Stimulated activated CD4-positive, alpha-beta T cell treated with anti-CD3 and anti-CD28 coated beads, TNF-alpha, amount 100 ng/mL, for 1 hour (primary cell): ENCODE measurements around the gene AGAP5.
"Not testable (repeated sequence)": the region's sequence is repeated elsewhere in the genome, so short reads cannot be mapped to it uniquely, and the experiment has no call there.

ENCODE experiments used
- DNase-seq, 3 donors: peaks; one replicate each; pipeline ENCODE4 v3.0.0-alpha.2; 2020; ENCODE audit warnings: low read depth in 3 of 3, low spot score in 1 of 3

AGAP5 gene

GRCh38 chr10:73715179-73716156, 17.6 kb upstream of the AGAP5 start:
- DNase-seq = not testable (repeated sequence)

DNA sequence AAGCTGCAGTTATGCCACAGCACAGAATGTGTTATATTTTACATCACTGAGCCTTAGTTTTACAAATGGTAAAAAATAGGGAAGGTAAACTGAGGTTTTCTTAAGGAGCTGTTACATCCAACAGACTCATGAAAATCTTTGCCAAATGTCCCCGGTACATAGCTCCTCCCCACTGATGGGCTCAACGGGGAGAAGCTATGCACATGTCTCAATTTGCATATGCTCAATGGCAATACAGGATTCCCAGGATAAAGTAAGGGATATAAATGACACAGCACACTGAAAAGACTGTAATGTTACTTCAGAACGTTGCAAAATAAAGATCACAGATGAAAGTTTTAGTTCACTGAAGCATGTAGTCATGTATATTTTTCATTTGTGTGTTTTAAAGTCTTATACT, 16.6 kb upstream of the AGAP5 start:
- DNase-seq = not testable (repeated sequence)

DNA sequence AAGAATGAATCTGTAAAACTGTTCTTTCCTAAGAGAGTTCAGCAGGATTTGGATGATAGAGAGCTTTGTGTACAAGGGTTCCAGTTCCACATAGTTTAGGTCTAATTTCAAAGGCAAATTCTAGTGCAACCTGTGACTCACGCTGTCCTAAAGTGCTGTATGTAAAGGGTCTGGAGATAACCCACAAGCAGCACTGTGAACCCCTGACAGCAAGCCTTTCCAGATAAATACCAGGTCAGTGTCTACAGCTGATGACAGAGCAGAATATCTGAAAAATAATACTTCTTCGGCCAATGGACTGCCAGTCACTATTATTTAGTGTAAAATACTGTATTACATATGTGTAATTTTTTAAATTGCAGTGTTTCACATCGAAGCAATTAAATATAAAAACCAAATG, 16.0 kb upstream of the AGAP5 start:
- not testable (repeated sequence) for DNase-seq

GRCh38 chr10:73711683-73712082, 13.8 kb upstream of the AGAP5 start:
- not testable (repeated sequence) for DNase-seq

- not testable (repeated sequence) for DNase-seq
These were observed 10.2 kb upstream of the AGAP5 start for GRCh38 chr10:73708122-73708521.

- DNase-seq = not testable (repeated sequence)
These were observed 9.7 kb upstream of the AGAP5 start for GRCh38 chr10:73707628-73708027.

DNA sequence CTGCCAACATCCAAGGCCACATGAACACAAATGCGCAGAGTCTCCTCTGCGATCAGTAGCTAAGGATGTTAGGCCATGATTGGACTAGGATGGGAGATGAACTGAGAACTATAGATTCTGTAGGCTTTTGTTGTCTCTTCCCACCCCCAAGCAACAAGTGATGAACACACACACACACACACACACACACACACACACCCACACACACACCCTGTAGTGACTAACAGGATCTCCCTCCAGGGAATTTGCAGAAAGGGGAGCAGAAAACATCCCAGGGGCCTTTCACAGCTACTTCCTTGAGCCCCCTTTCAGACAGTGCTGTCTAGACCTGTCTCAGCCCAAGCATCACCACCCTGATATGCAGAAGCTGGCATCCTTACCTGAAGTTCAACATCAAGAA, 8.6 kb upstream of the AGAP5 start:
- DNase-seq = not testable (repeated sequence)

GRCh38 chr10:73705506-73706072, 7.7 kb upstream of the AGAP5 start:
- not testable (repeated sequence) for DNase-seq

- DNase-seq = not testable (repeated sequence)
These were observed 6.0 kb upstream of the AGAP5 start for GRCh38 chr10:73703924-73704323.

GRCh38 chr10:73698819-73699218, 910 bp upstream of the AGAP5 start:
- DNase-seq = not testable (repeated sequence)

DNA sequence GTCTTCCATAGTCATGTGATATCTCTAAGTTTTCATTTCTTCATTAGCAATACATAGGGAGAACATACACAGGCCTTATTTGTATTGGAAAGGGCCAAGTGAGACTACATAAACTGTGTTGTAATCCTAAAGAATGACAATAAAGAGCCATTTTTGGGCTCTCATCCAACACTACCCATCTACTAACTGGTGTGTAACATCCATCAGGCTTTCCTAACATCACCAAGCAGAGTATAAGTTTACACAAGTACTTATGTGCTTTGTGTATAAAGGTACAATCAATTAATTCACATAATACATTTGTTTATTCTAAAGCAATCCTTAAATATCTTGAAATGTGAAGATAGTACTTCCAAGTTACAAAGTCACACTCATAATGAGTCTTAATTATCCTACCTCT, 2.6 kb downstream of the AGAP5 start:
- not testable (repeated sequence) for DNase-seq

DNA sequence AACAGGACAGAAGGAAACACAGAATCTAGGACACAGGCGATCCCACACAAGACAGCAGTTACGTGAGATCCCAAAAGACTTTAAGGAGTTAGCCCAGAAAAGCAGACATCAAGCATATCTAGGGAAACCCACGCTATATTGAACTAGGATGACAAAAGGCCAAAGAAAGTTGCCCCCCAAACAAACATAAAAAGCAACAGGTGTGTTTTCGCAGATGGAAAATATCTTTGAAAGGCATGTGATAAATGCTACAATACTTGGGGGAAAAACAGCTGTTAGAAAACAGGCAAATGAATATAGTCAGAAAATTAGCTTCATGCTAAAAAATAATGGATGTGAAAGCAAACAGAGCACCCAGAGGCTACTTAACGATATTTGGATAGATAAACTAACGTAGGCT, 7.2 kb downstream of the AGAP5 start:
- not testable (repeated sequence) for DNase-seq

DNA sequence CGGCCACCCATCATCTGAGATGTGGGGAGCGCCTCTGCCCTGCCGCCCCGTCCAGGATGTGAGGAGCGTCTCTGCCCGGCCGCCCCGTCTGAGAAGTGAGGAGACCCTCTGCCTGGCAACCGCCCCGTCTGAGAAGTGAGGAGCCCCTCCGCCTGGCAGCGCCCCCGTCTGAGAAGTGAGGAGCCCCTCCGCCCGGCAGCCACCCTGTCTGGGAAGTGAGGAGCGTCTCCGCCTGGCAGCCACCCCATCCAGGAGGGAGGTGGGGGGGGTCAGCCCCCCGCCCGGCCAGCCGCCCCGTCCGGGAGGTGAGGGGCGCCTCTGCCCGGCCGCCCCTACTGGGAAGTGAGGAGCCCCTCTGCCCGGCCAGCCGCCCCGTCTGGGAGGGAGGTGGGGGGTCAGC, 8.3 kb downstream of the AGAP5 start:
- DNase-seq = not testable (repeated sequence)

GRCh38 chr10:73687641-73688040, 10.3 kb downstream of the AGAP5 start:
- DNase-seq = not testable (repeated sequence)

DNA sequence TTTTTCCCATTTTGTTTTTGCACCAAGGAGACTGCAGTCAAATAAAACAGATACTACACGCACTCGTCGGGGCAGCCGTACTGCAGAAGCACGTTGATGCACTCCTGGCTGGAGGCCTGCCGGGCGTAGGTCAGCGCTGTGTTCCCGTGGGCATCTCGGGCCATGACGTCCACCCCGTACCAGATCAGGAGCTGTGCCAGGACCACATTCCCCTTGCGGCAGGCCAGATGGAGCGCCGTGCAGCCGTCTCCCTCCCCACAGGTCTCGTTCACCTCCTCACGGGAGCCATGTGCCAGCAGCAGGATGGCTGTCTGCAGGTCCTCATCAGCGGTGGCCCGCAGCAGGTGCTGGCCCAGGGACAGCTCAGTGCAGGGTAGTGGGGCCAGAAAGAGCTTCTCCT, 23.4 kb downstream of the AGAP5 start:
- DNase-seq = not testable (repeated sequence)

DNA sequence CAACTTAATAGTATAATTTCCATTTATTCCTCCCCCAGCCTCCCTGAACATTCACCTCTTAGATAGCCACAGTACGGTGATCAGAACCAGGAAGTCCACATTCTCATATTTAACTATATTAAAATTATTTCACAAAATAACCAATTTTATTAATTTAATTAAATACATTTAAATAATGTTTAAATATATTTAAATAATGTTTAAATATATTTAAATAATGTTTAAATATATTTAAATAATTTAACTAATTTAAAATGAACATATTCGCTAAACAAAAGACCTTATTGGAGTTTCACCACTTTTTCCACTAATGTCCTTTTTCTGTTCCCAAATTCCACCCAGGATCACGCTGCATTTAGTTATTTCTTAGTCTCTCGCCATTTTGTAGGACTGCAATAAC, 29.5 kb downstream of the AGAP5 start:
- not testable (repeated sequence) for DNase-seq

DNA sequence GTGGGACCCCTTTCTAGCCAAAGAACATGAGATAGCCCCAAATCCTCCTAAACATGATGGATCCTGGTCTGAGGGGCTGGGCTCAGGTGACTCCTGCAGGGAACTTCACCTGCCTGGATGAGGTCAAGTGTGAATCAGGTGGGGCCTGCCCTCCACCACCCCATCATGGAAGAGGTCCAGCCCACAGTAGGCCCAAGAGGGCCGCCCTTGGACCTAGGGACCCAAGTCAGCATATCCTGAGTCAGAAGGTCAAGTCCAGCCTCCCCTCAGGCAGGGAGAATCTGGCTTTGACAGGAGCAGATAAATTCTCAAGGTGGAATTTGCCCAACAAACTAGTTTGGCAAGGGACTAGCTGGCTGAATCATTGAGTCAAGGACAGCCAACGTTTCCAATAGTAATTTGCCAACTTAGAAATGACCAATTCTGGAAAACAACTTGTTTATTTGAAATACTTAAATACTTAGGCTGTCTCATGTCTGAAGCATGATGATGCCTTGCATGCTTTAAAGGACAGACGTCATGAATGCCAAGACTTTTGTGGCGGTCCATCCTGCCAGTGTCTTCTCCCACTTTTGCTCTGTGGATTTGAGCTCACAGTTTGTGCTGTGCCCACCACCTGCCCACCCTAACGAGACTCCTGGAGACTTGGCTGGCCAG, 31.6 kb downstream of the AGAP5 start:
- not testable (repeated sequence) for DNase-seq

DNA sequence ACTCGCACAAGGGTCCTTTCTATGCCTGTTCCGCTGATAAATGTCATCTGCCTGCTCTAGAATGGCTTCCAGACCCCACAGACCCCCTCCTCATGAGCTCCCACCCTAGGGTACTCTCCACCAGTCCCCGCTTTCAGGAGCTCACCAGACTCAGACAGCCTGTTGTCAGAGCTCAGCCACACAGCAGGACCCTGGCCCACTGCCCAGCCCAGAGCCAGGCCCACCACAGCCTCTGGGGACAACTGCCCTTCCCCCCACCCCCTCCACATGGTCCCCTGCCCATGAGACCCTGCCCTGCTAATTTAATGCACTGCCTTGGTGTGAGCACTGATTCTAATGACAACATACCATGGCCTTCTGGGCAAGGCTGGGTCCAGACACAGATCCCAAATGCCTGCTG, 32.3 kb downstream of the AGAP5 start:
- not testable (repeated sequence) for DNase-seq

DNA sequence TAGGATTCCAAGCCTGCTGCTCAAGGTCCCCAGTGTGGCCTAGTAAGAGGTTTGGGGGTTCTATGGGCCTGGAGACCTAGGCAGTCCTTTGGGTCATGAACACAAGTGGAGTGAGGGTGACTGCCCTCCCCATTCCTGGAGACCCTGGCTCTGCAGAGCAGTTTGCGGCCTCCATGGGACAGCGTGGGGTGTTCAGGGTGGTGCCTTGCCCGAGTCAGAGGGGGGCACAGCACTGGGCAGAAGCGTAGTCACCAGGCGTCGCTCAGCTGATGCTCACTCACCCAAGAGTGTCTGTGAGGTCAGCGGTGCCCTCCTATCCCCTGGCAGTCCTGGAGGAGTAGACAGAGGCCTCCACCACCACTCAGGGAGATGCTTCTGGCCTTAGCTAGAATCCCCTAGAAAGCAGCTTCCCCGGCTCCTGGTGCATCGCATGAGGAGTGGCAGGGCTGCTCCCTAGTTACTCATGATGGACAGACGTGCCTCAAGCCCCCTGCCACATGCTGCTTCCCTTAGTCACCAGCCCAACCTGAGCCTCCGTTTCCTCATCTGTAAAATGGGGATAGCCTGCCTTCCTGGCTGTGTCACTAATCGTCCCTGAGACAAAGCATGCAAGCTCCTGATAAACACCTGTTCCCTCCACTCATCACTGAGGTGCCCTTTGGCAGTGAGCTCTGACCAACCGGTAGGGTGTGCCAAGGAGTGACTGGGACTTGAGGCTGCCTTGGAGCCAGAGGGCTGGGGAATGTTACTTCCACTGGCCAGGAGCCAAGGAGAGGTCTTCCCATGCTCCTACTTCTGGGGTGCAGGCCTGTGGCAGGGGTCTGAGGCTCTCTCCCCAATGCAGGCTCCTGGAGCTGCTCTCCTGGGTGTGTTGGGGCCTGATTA, 33.5 kb downstream of the AGAP5 start:
- not testable (repeated sequence) for DNase-seq

DNA sequence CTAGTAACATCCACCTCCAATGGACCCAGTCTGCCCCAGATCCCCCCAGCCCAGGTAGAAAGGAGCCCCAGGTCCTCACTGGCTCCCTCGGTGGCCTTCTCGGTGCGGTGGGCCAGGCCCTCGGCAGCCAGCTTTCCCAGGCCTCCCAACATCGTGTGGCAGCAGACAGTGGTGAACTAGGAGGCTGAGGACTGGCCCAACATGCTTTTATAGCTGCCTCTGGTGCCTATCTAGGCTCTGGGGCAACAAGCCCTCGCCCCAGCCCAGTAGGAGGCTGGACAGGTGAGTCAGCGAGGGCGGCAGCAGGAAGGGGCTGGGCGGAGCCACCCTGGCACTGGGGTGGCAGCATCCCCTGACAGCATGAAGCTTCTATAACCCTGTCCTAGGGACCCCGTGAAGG, 34.3 kb downstream of the AGAP5 start:
- not testable (repeated sequence) for DNase-seq

DNA sequence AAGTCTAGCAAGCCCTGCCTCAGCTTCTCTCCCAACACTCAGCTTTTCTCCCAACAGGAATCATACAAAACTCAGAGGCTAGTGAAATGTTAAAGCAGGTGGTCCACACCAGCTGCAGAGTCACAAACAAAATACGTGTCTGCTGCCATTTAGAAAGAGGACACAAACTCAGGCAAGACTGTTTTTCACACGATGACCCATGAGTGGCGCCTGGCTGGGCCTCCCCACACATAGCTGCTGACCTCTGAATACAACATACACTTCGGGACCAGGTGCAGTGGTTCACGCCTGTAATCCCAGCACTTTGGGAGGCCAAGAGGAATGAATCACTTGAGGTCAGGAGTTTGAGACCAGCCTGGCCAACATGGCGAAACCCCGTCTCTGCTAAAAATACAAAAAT, 35.2 kb downstream of the AGAP5 start:
- DNase-seq = not testable (repeated sequence)
